ENCODE results near the gene SLC6A18. TPM values are rescaled to one million over a fixed set of nuclear protein-coding genes. Genes with fewer than 3 reads are reported as not detected.

SLC6A18 gene
- total and polyA plus RNA-seq, 9 of the 15 experiments (the other 6 are each of a cell fraction or from before 2014, with no cell fraction given): not detected

GRCh38 chr5:1246711-1247431 is 21.7 kb downstream of the SLC6A18 start:
- H3K27ac ChIP-seq (ENCODE audit: extremely low read depth, low read depth, low read length): no peak overlapping the region
- H3K9me3 ChIP-seq (replicated peaks; ENCODE audit: control insufficient read depth, insufficient read depth, low read depth, low read length): no peaks in the 10 kb centered on the region
- ChIA-PET CTCF (ENCODE audit: low intra/inter-chr PET ratio) (no interaction called here), POLR2A (interaction anchor here (1.1 kb wide), 1 partner anchor 7 kb away, joined by 3 read pairs; no protein-coding TSS in a partner anchor)
- in situ Hi-C loops (cut with MboI): no loop called here
- H3K27me3 ChIP-seq (ENCODE audit: control insufficient read depth in 2 of 2, insufficient read depth in 2 of 2, low read length in 2 of 2): peaks cover 18 to 82% of the 10 kb centered on the region in 2 experiments
- 3% methylated on average over 39 of the region's 43 CpGs for WGBS (ENCODE audit: insufficient coverage, low coverage, missing lambda C conversion rate)
- H3K9ac ChIP-seq (ENCODE audit: insufficient read depth in 1 of 2, low read depth in 2 of 2, low read length in 2 of 2): no peak overlapping the region
- peaks cover 5% of the 10 kb centered on the region for H3K9me1 ChIP-seq (ENCODE audit: control insufficient read depth, insufficient read depth, low read length)
- intact Hi-C loops (cut with micrococcal nuclease): no loop called here
- no peak overlapping the region for H3K4me3 ChIP-seq
- H3K4me2 ChIP-seq (ENCODE audit: insufficient read depth, low read length): no peak overlapping the region
- peak; percentile 59 for ATAC-seq
- BruUV-seq (replicated peaks): no TSS peak
- no peak overlapping the region for H2AFZ ChIP-seq (ENCODE audit: low read depth, low read length)
- peak; percentile 64 for FAIRE-seq
- peaks cover 45% of the 10 kb centered on the region for H4K20me1 ChIP-seq (replicated peaks; ENCODE audit: control insufficient read depth, insufficient read depth, low read length)
- peak; percentile 65 to 79 (median 73) for DNase-seq (ENCODE audit: extremely low read depth in 1 of 4, low spot score in 3 of 4)
- no peaks in the 10 kb centered on the region for H3K79me2 ChIP-seq (ENCODE audit: control insufficient read depth, insufficient read depth, low read length)
- no peaks in the 10 kb centered on the region for H3K36me3 ChIP-seq (ENCODE audit: control insufficient read depth, insufficient read depth, low read length)
- H3K4me1 ChIP-seq (replicated peaks in 1 of 2; ENCODE audit: control insufficient read depth in 2 of 2, insufficient read depth in 2 of 2, low read length in 2 of 2): peaks cover 0 to 45% of the 10 kb centered on the region in 2 experiments; a peak in 2 of 5 replicates
- peak; percentile 67 for TF ChIP-seq NCOA1 (IDR thresholded peaks at IDR 0.05; ENCODE audit: low read depth)
- no peak for TF ChIP-seq CREB1 (IDR thresholded peaks at IDR 0.05)
- no peak for TF ChIP-seq CREB1 (CRISPR knock-in tag; IDR thresholded peaks at IDR 0.05)
- TF ChIP-seq PRMT5 (CRISPR knock-in tag; IDR thresholded peaks at IDR 0.05): peak; percentile 45; the same call in 1 of the 2 replicates
- peak; percentile 98 for TF ChIP-seq MIER1 (IDR thresholded peaks at IDR 0.05; ENCODE audit: low read depth)
- TF ChIP-seq TEAD1 (CRISPR knock-in tag; IDR thresholded peaks at IDR 0.05): 0 out of 4 replicates have a peak, but pooled peaks of 1 of the 2 experiments have one; percentile 30
- peak; percentile 46; the same call in 1 of the 2 replicates for TF ChIP-seq MAX (CRISPR knock-in tag; IDR thresholded peaks at IDR 0.05)
- no peak for TF ChIP-seq FOXA1 (IDR thresholded peaks at IDR 0.05; ENCODE audit: borderline replicate concordance)
- 0 out of 2 replicates have a peak, but pooled peaks have one; percentile 17 for TF ChIP-seq TGIF2 (CRISPR knock-in tag; IDR thresholded peaks at IDR 0.05)
- peak; percentile 60 for TF ChIP-seq PCBP1 (IDR thresholded peaks at IDR 0.05; ENCODE audit: low read depth, low read length, poor library complexity, severe bottlenecking)
- 0 out of 2 replicates have a peak, but pooled peaks have one; percentile 1 for TF ChIP-seq NR3C1 (CRISPR knock-in tag; IDR thresholded peaks at IDR 0.05)
- peak; percentile 54; the same call in 1 of the 2 replicates for TF ChIP-seq HDAC2 (IDR thresholded peaks at IDR 0.05)
- TF ChIP-seq MTA3 (IDR thresholded peaks at IDR 0.05; ENCODE audit: borderline replicate concordance): 0 out of 2 replicates have a peak, but pooled peaks have one; percentile 31
- peak; percentile 73; the same call in 1 of the 2 replicates for TF ChIP-seq TFAP4 (CRISPR knock-in tag; IDR thresholded peaks at IDR 0.05; ENCODE audit: borderline replicate concordance)
- TF ChIP-seq ARID4B (CRISPR knock-in tag; IDR thresholded peaks at IDR 0.05): 0 out of 2 replicates have a peak, but pooled peaks have one; percentile 23
- TF ChIP-seq SRF (CRISPR knock-in tag; IDR thresholded peaks at IDR 0.05): peak in 1 of 2 experiments; percentile 46; a peak in 1 of 4 replicates
- peak; percentile 17; the same call in 1 of the 2 replicates for TF ChIP-seq GABPB1 (CRISPR knock-in tag; IDR thresholded peaks at IDR 0.05)

All from K562 (cell line).